Measurements from ENCODE around the gene C12orf50. TPM values are rescaled to one million over a fixed set of nuclear protein-coding genes. Genes with fewer than 3 reads are reported as not detected.

The C12orf50 gene
- polyA plus RNA-seq, 1 experiment = not detected

DNA sequence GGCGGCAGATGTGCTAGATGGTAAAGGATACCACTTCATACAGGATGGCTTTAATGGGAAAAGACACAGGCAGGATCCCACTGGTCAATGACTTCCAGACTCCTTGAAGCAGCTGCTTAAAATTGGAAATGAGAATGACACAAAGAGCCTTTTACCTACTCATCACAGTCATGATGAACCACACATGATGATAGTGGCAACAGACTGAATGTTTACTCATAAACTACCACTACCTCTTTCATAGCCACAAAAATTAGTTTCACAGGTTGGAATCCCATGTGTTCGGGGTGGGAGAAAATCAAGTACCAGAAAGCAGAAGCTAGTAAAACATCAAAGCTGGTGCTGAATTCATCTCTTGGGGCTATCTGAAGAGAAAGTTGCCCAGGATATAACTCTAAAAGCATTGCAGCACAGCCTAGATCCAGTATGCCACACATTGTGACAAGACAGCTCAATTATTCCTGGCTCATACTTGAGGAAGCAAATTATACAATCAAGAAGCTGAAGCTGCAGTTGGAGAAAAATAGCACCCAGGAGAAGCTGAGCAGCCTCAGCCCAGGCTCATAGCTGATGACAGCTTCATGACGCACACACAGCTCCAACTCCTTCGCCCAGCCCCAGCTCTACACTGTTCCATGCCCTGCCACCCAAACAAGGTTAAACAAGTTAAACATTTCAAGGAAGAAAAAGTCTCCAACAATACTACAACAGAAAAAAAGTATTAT lies 29.0 kb upstream of the C12orf50 start:
- CTCF ChIA-PET = no interaction called here
- TF ChIP-seq, protein P1, sequence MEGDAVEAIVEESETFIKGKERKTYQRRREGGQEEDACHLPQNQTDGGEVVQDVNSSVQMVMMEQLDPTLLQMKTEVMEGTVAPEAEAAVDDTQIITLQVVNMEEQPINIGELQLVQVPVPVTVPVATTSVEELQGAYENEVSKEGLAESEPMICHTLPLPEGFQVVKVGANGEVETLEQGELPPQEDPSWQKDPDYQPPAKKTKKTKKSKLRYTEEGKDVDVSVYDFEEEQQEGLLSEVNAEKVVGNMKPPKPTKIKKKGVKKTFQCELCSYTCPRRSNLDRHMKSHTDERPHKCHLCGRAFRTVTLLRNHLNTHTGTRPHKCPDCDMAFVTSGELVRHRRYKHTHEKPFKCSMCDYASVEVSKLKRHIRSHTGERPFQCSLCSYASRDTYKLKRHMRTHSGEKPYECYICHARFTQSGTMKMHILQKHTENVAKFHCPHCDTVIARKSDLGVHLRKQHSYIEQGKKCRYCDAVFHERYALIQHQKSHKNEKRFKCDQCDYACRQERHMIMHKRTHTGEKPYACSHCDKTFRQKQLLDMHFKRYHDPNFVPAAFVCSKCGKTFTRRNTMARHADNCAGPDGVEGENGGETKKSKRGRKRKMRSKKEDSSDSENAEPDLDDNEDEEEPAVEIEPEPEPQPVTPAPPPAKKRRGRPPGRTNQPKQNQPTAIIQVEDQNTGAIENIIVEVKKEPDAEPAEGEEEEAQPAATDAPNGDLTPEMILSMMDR (IDR thresholded peaks at IDR 0.05; ENCODE audit: low read depth, low read length) = no peak
- no peak for DNase-seq (ENCODE audit: low read depth, low spot score)
- Histone ChIP-seq H3K27ac (ENCODE audit: low read depth, low read length) (no peak overlapping the region), H3K27me3 (ENCODE audit: control insufficient read depth, insufficient read depth, low read length) (no peaks in the 10 kb centered on the region), H3K4me3 (ENCODE audit: low read depth, low read length) (no peak overlapping the region), H3K9me3 (ENCODE audit: control insufficient read depth, insufficient read depth, low read length) (no peaks in the 10 kb centered on the region)
- POLR2A ChIA-PET = interaction anchor here (0.5 kb wide), 1 partner anchor 21 kb away, joined by 4 read pairs; no protein-coding TSS in a partner anchor

DNA sequence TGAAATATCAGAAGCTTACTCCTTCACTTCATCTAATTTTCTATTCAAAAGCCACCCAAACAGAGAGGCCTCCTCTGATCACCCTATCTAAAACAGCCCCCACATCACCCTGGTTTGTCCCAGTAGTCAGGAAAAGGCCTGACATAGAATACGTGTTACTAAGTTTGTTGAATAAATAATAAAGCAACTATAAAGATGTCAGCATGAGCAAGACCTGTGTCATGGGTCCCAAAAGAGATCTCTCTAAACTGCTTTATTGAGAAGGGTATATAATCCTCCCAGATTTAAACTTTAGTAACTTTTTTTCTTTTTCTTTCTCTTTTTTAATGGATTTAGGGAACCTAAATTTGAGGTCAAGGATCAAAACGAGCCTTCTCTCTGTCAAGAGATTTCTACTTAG lies 27.4 kb upstream of the C12orf50 start:
- DNase-seq (ENCODE audit: low read depth, low spot score) = no peak
- POLR2A ChIA-PET = no interaction called here
- Histone ChIP-seq H3K9me3 (ENCODE audit: control insufficient read depth, insufficient read depth, low read length) (no peaks in the 10 kb centered on the region), H3K27me3 (ENCODE audit: control insufficient read depth, insufficient read depth, low read length) (no peaks in the 10 kb centered on the region), H3K4me3 (ENCODE audit: low read depth, low read length) (no peak overlapping the region), H3K27ac (ENCODE audit: low read depth, low read length) (no peak overlapping the region)
- CTCF ChIA-PET = interaction anchor here (0.8 kb wide), 1 partner anchor 12 kb away, joined by 3 read pairs; no protein-coding TSS in a partner anchor
- TF ChIP-seq, protein P1 (IDR thresholded peaks at IDR 0.05; ENCODE audit: low read depth, low read length) = no peak

DNA sequence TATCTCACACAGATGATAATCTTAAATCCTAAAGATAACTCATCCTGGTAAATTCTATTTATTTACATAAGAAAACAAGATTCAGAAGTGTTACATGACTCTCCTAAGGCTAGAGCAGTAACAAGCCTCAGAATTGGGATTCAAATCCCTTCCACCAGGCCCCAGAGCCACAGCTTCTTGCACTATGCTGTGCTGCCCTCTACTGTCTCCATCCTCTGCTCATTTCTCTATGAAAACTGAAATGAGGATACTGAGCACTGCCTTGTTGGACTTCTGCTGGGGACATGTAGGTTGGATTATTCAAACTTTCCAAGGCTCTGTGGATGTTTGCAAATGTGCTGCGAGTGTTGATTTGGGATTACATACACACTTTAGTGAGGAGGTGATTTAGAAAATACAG lies 23.5 kb upstream of the C12orf50 start:
- peak; percentile 10 for DNase-seq (ENCODE audit: low read depth, low spot score)
- no peak overlapping the region for H3K27ac ChIP-seq (ENCODE audit: low read depth, low read length)
- no peak overlapping the region for H3K4me3 ChIP-seq (ENCODE audit: low read depth, low read length)
- TF ChIP-seq, protein P1 (IDR thresholded peaks at IDR 0.05; ENCODE audit: low read depth, low read length) = peak; percentile 62
- no peaks in the 10 kb centered on the region for H3K27me3 ChIP-seq (ENCODE audit: control insufficient read depth, insufficient read depth, low read length)
- POLR2A ChIA-PET = no interaction called here
- CTCF ChIA-PET = interaction anchor here (0.6 to 0.8 kb wide), 3 partner anchors 10 to 956 kb away, joined by 3 read pairs; no protein-coding TSS in a partner anchor
- H3K9me3 ChIP-seq (ENCODE audit: control insufficient read depth, insufficient read depth, low read length) = no peaks in the 10 kb centered on the region

DNA sequence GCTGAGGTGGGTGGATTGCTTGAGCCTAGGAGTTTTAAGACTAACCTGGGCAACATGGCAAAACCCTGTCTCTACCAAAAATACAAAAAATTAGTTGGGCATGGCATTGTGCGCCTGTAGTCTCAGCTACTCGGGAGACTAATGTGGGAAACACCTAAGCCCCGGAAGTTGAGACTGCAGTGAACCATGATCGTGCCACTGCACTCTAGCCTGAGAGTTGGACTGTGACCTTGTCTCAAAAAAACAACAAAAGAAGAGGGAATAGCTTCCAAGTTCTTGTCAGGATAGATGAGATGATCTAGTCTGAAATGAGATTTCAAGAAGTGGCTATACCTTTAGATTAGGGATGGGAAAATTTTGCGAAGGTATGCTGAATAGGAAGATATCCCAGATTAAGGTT lies 14.8 kb upstream of the C12orf50 start:
- no peak for DNase-seq (ENCODE audit: low read depth, low spot score)
- Histone ChIP-seq H3K27me3 (ENCODE audit: control insufficient read depth, insufficient read depth, low read length) (no peaks in the 10 kb centered on the region), H3K27ac (ENCODE audit: low read depth, low read length) (no peak overlapping the region), H3K4me3 (ENCODE audit: low read depth, low read length) (no peak overlapping the region), H3K9me3 (ENCODE audit: control insufficient read depth, insufficient read depth, low read length) (no peaks in the 10 kb centered on the region)
- POLR2A ChIA-PET = no interaction called here
- CTCF ChIA-PET = interaction anchor here (0.9 kb wide), 1 partner anchor 10 kb away, joined by 4 read pairs; no protein-coding TSS in a partner anchor
- TF ChIP-seq, protein P1 (IDR thresholded peaks at IDR 0.05; ENCODE audit: low read depth, low read length) = no peak

DNA sequence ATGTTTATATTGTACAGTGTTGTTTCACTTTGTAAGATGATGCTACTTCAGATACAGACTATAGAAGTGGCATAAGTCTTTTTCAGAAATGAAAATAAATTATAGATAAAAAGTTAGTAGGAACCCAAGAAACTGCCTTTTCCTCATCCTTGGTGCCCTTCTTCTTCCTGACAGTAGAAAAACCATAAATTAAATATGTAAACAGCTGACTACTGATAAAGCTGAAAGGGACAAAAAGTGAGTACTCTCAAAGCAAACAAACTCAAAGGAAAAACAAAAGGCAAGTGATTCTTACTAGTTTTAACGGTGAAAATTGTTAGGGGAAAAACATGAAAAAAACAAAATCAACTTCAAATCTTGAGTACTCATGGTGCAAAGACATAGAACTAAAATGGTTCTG lies 8.6 kb upstream of the C12orf50 start:
- TF ChIP-seq, protein P1 (IDR thresholded peaks at IDR 0.05; ENCODE audit: low read depth, low read length) = no peak
- H3K27ac ChIP-seq (ENCODE audit: low read depth, low read length) = no peak overlapping the region
- H3K4me3 ChIP-seq (ENCODE audit: low read depth, low read length) = no peak overlapping the region; the same call in 1 of the 2 replicates
- no peaks in the 10 kb centered on the region for H3K27me3 ChIP-seq (ENCODE audit: control insufficient read depth, insufficient read depth, low read length)
- ChIA-PET POLR2A (no interaction called here), CTCF (no interaction called here)
- DNase-seq (ENCODE audit: low read depth, low spot score) = no peak
- H3K9me3 ChIP-seq (ENCODE audit: control insufficient read depth, insufficient read depth, low read length) = no peaks in the 10 kb centered on the region

All from AG04450 (cell line).